MCF 10A (cell line): ENCODE results near the gene RNF217. TPM values are rescaled to one million over a fixed set of nuclear protein-coding genes. Genes with fewer than 3 reads are reported as not detected.

Experiments used
- BruUV-seq: library from RNA; stranded (reverse); fragments of 400-500 nt; replicated peaks from 2 replicates; lab custom pipeline; 2021; lab: Mats Ljungman, UMichigan
- CTCF ChIA-PET: fragments of 300-600 bp; sonication (Branson Sonifier 250); formaldehyde crosslinking; extraction: SDS; loops from one replicate; lab custom pipeline; 2021; ENCODE audit warnings: antibody characterized with exemption, inconsistent platforms; lab: Yijun Ruan, JAX
- POLR2A ChIA-PET: fragments of 300-600, 350-650 bp; sonication (Branson Sonifier 250); formaldehyde crosslinking; extraction: SDS; loops from one replicate; lab custom pipeline; 2020; ENCODE audit warnings: antibody characterized with exemption, inconsistent platforms; lab: Yijun Ruan, JAX
- DNase-seq: peaks from one replicate; pipeline ENCODE4 v3.0.0-alpha.2; 2018; ENCODE audit not compliant: unreplicated experiment
- H3K27ac Mint-ChIP-seq: one replicate; pipeline ENCODE4 v1.8.0; 2022; ENCODE audit warnings: mild to moderate bottlenecking, low read depth, mixed read lengths; ENCODE audit not compliant: unreplicated experiment
- H3K27me3 Mint-ChIP-seq: one replicate; pipeline ENCODE4 v1.8.0; 2022; ENCODE audit warnings: mixed read lengths; ENCODE audit not compliant: insufficient read depth, unreplicated experiment
- H3K36me3 Mint-ChIP-seq: one replicate; pipeline ENCODE4 v1.8.0; 2022; ENCODE audit warnings: mild to moderate bottlenecking, moderate library complexity, mixed read lengths; ENCODE audit not compliant: insufficient read depth, unreplicated experiment
- H3K4me1 Mint-ChIP-seq: one replicate; pipeline ENCODE4 v1.8.0; 2022; ENCODE audit warnings: mixed read lengths; ENCODE audit not compliant: insufficient read depth, unreplicated experiment
- H3K4me3 Mint-ChIP-seq: one replicate; pipeline ENCODE4 v1.8.0; 2022; ENCODE audit warnings: mild to moderate bottlenecking, moderate library complexity, mixed read lengths; ENCODE audit not compliant: unreplicated experiment
- H3K9me3 Mint-ChIP-seq: one replicate; pipeline ENCODE4 v1.8.0; 2022; ENCODE audit warnings: mixed read lengths; ENCODE audit not compliant: unreplicated experiment
- CTCF ChIP-seq: fragments of 200-600 bp; IDR thresholded peaks from one replicate; pipeline ENCODE4 v1.8.0; 2022; ENCODE audit warnings: antibody characterized with exemption, mild to moderate bottlenecking; ENCODE audit not compliant: unreplicated experiment
- intact Hi-C: fragments of 100-400 bp; cut with micrococcal nuclease; formaldehyde crosslinking; loops from 2 replicates; pipeline ENCODE4 v1.14.1; 2022
- total RNA-seq: library from RNA; stranded (reverse); gene quantifications from 2 replicates; pipeline ENCODE4 v1.2.3, GENCODE V29; 2022

The RNF217 gene
- total RNA-seq, 1 experiment from 2014 or later = 24.8 TPM

GRCh38 chr6:125075741-125076481, 113.7 kb downstream of the RNF217 start:
- no peaks in the 10 kb centered on the region for H3K4me1 Mint-ChIP-seq
- no peak overlapping the region for H3K4me3 Mint-ChIP-seq
- CTCF ChIA-PET = interaction anchor here (0.9 kb wide), 2 partner anchors 12 to 33 kb away, joined by 3 read pairs; no protein-coding TSS in a partner anchor
- H3K27ac Mint-ChIP-seq = no peak overlapping the region
- no peaks in the 10 kb centered on the region for H3K9me3 Mint-ChIP-seq
- peaks cover 28% of the 10 kb centered on the region for H3K36me3 Mint-ChIP-seq
- no TSS peak for BruUV-seq
- H3K27me3 Mint-ChIP-seq = no peaks in the 10 kb centered on the region
- DNase-seq = no peak
- TF ChIP-seq CTCF = no peak
- POLR2A ChIA-PET = no interaction called here
- intact Hi-C loops = no loop called here

- BruUV-seq = no TSS peak
- no peak for TF ChIP-seq CTCF
- Mint-ChIP-seq H3K4me3 (no peak overlapping the region), H3K27ac (no peak overlapping the region), H3K4me1 (no peaks in the 10 kb centered on the region), H3K9me3 (no peaks in the 10 kb centered on the region), H3K27me3 (no peaks in the 10 kb centered on the region), H3K36me3 (peaks cover 28% of the 10 kb centered on the region)
- ChIA-PET POLR2A (interaction anchor here (0.5 to 0.7 kb wide), 2 partner anchors 48 to 226 kb away, joined by 3 read pairs; no protein-coding TSS in a partner anchor), CTCF (interaction anchor here (0.9 to 1.0 kb wide), 3 partner anchors 13 to 38 kb away, joined by 3 to 5 read pairs (median 3); no protein-coding TSS in a partner anchor)
- intact Hi-C loops = no loop called here
- no peak for DNase-seq
Measured at GRCh38 chr6:125076482-125076742, 114.2 kb downstream of the RNF217 start.

- Mint-ChIP-seq H3K4me1 (peaks cover 3% of the 10 kb centered on the region), H3K4me3 (no peak overlapping the region), H3K36me3 (peaks cover 28% of the 10 kb centered on the region), H3K9me3 (no peaks in the 10 kb centered on the region), H3K27me3 (no peaks in the 10 kb centered on the region), H3K27ac (no peak overlapping the region)
- ChIA-PET POLR2A (no interaction called here), CTCF (interaction anchor here (1.0 kb wide), 1 partner anchor 37 kb away, joined by 5 read pairs; no protein-coding TSS in a partner anchor)
- no peak for DNase-seq
- intact Hi-C loops = no loop called here
- TF ChIP-seq CTCF = no peak
- BruUV-seq = TSS peak; percentile 16
Measured at GRCh38 chr6:125077453-125077852, 115.2 kb downstream of the RNF217 start.

- Mint-ChIP-seq H3K9me3 (no peaks in the 10 kb centered on the region), H3K4me3 (no peak overlapping the region), H3K27ac (no peak overlapping the region), H3K4me1 (peaks cover 9% of the 10 kb centered on the region), H3K27me3 (no peaks in the 10 kb centered on the region), H3K36me3 (peaks cover 28% of the 10 kb centered on the region)
- no peak for DNase-seq
- BruUV-seq = no TSS peak
- intact Hi-C loops = no loop called here
- ChIA-PET POLR2A (no interaction called here), CTCF (interaction anchor here (0.5 to 0.6 kb wide), 2 partner anchors 100 to 1685 kb away, joined by 3 to 5 read pairs; no protein-coding TSS in a partner anchor)
- TF ChIP-seq CTCF = no peak
Measured at GRCh38 chr6:125078602-125079321, 116.5 kb downstream of the RNF217 start.
